ENCODE results near the gene MSH3. TPM values are rescaled to one million over a fixed set of nuclear protein-coding genes. Genes with fewer than 3 reads are reported as not detected.

Gene MSH3
- polyA plus RNA-seq, 3 donors: 4.5 to 9.9 (median 8.0) TPM

DNA sequence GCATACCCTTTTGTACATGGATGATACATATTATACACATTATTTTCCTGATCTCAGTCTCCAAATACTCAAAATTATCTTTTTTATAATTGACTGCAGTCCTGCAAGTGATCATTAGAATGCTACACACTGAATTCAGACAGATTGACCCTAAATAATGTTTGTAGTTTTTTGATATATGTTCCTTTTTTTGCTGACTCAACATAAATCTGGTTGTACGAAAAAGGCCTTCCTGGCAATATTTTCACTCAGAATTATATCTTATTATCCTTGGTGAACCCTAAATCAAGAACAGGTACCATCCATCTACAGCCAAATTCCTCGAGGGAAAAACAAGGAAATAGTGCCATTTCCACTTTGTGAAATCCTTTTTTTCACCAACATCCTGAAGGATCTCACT is 200.1 kb downstream of the MSH3 start:
- Histone ChIP-seq H3K79me2 (ENCODE audit: insufficient read depth, low read length) (no peaks in the 10 kb centered on the region), H3K36me3 (replicated peaks in 1 of 2; ENCODE audit: control insufficient read depth in 1 of 2, insufficient read depth in 2 of 2, low read length in 2 of 2) (peaks cover 22 to 51% of the 10 kb centered on the region in 2 donors), H3K27ac (ENCODE audit: low read depth in 1 of 2, low read length in 2 of 2) (no peak overlapping the region), H3K27me3 (ENCODE audit: control insufficient read depth in 2 of 2, insufficient read depth in 2 of 2, low read length in 2 of 2) (no peaks in the 10 kb centered on the region), H3K9me3 (replicated peaks in 1 of 2; ENCODE audit: control insufficient read depth in 1 of 2, insufficient read depth in 1 of 2, low read length in 2 of 2) (peaks cover 18 to 28% of the 10 kb centered on the region in 2 donors), H4K20me1 (ENCODE audit: insufficient read depth, low read length) (no peaks in the 10 kb centered on the region), H3K4me3 (replicated peaks in 1 of 3; ENCODE audit: low read depth in 2 of 3, low read length in 3 of 3) (no peak overlapping the region), H3K9ac (ENCODE audit: insufficient read depth, low read length, poor library complexity, severe bottlenecking) (no peak overlapping the region), H3K4me1 (ENCODE audit: control insufficient read depth in 1 of 2, insufficient read depth in 2 of 2, low read length in 2 of 2) (no peaks in the 10 kb centered on the region), H2AFZ (ENCODE audit: insufficient read depth, low read depth, low read length, poor library complexity, severe bottlenecking) (no peak overlapping the region), H3K4me2 (replicated peaks; ENCODE audit: extremely low read depth, low read length, poor library complexity, severe bottlenecking) (no peak overlapping the region)
- Mint-ChIP-seq H3K27me3 (ENCODE audit: low read depth in 3 of 3) (no peaks in the 10 kb centered on the region), H3K27ac (no peak overlapping the region), H3K4me3 (no peak overlapping the region), H3K9me3 (peaks cover 18 to 31% (median 28%) of the 10 kb centered on the region in 7 donors), H3K4me1 (peaks cover 9% of the 10 kb centered on the region), H3K36me3 (peaks cover 44 to 65% of the 10 kb centered on the region in 2 donors)
- 100% methylated on average over 2 of the region's 2 CpGs for WGBS (ENCODE audit: insufficient coverage)
- no peak for DNase-seq
- TF ChIP-seq, protein P1, sequence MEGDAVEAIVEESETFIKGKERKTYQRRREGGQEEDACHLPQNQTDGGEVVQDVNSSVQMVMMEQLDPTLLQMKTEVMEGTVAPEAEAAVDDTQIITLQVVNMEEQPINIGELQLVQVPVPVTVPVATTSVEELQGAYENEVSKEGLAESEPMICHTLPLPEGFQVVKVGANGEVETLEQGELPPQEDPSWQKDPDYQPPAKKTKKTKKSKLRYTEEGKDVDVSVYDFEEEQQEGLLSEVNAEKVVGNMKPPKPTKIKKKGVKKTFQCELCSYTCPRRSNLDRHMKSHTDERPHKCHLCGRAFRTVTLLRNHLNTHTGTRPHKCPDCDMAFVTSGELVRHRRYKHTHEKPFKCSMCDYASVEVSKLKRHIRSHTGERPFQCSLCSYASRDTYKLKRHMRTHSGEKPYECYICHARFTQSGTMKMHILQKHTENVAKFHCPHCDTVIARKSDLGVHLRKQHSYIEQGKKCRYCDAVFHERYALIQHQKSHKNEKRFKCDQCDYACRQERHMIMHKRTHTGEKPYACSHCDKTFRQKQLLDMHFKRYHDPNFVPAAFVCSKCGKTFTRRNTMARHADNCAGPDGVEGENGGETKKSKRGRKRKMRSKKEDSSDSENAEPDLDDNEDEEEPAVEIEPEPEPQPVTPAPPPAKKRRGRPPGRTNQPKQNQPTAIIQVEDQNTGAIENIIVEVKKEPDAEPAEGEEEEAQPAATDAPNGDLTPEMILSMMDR (IDR thresholded peaks at IDR 0.05): no peak
- intact Hi-C loops (cut with micrococcal nuclease): no loop called here

DNA sequence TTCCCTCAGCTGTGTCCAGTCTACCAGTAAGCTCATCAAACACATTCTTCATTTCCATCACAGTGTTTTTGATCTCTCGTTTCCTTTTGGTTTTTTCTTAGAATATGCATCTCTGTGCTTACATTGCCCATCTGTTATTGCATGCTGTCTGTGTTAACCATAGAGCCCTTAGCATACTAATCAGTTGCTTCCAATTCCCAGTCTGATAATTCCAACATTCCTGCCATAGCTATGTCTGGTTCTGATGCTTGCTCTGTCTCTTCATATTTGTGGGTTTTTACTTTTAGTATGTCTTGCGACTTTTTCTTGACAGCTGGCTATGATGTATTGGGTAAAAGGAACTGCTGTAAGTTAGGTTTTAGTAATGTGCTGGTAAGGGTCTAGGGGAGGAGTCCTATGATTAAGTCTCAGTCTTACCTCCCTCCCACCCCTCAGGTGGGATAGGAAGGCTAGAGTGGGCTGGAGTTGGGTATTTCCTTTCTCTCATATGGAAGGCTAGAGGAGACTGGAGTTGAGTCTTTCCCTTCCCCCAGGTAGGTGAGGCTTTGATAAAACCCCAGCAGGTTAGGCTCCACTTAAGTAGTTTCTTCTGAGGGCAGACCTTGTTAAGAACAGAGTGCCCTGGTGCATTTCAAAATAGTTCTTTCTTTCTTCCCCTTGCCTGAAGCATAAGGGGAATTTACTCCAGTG is 206.6 kb downstream of the MSH3 start:
- H3K27me3 ChIP-seq (ENCODE audit: control insufficient read depth in 2 of 2, insufficient read depth in 2 of 2, low read length in 2 of 2): no peaks in the 10 kb centered on the region
- 86% methylated on average over 1 of the region's 2 CpGs for WGBS (ENCODE audit: insufficient coverage)
- Mint-ChIP-seq H3K4me1 (peaks cover 4% of the 10 kb centered on the region), H3K27ac (no peak overlapping the region), H3K27me3 (ENCODE audit: low read depth in 3 of 3) (no peaks in the 10 kb centered on the region), H3K9me3 (peaks cover 6 to 14% (median 12%) of the 10 kb centered on the region in 7 donors), H3K4me3 (no peak overlapping the region), H3K36me3 (peaks cover 38 to 49% of the 10 kb centered on the region in 2 donors)
- peaks cover 12 to 45% of the 10 kb centered on the region in 2 donors for H3K36me3 ChIP-seq (replicated peaks in 1 of 2; ENCODE audit: control insufficient read depth in 1 of 2, insufficient read depth in 2 of 2, low read length in 2 of 2)
- H3K4me2 ChIP-seq (replicated peaks; ENCODE audit: extremely low read depth, low read length, poor library complexity, severe bottlenecking): no peak overlapping the region
- H3K9me3 ChIP-seq (replicated peaks in 1 of 2; ENCODE audit: control insufficient read depth in 1 of 2, insufficient read depth in 1 of 2, low read length in 2 of 2): peaks cover 4 to 10% of the 10 kb centered on the region in 2 donors
- H3K27ac ChIP-seq (ENCODE audit: low read depth in 1 of 2, low read length in 2 of 2): no peak overlapping the region
- H3K4me1 ChIP-seq (ENCODE audit: control insufficient read depth in 1 of 2, insufficient read depth in 2 of 2, low read length in 2 of 2): peaks cover 1 to 4% of the 10 kb centered on the region in 2 donors
- intact Hi-C loops (cut with micrococcal nuclease): no loop called here
- H4K20me1 ChIP-seq (ENCODE audit: insufficient read depth, low read length): no peaks in the 10 kb centered on the region
- no peaks in the 10 kb centered on the region for H3K79me2 ChIP-seq (ENCODE audit: insufficient read depth, low read length)
- no peak overlapping the region for H2AFZ ChIP-seq (ENCODE audit: insufficient read depth, low read depth, low read length, poor library complexity, severe bottlenecking)
- DNase-seq: no peak
- TF ChIP-seq, protein P1 (IDR thresholded peaks at IDR 0.05): no peak
- no peak overlapping the region for H3K4me3 ChIP-seq (replicated peaks in 1 of 3; ENCODE audit: low read depth in 2 of 3, low read length in 3 of 3)
- H3K9ac ChIP-seq (ENCODE audit: insufficient read depth, low read length, poor library complexity, severe bottlenecking): no peak overlapping the region
